ENCODE data around the gene DTD2. TPM values are rescaled to one million over a fixed set of nuclear protein-coding genes. Genes with fewer than 3 reads are reported as not detected.
"Not testable (repeated sequence)": the region's sequence is repeated elsewhere in the genome, so short reads cannot be mapped to it uniquely, and the experiment has no call there.

The DTD2 gene
- total and polyA plus RNA-seq, 12 donors, result 4.2 to 9.5 (median 6.4) TPM

DNA sequence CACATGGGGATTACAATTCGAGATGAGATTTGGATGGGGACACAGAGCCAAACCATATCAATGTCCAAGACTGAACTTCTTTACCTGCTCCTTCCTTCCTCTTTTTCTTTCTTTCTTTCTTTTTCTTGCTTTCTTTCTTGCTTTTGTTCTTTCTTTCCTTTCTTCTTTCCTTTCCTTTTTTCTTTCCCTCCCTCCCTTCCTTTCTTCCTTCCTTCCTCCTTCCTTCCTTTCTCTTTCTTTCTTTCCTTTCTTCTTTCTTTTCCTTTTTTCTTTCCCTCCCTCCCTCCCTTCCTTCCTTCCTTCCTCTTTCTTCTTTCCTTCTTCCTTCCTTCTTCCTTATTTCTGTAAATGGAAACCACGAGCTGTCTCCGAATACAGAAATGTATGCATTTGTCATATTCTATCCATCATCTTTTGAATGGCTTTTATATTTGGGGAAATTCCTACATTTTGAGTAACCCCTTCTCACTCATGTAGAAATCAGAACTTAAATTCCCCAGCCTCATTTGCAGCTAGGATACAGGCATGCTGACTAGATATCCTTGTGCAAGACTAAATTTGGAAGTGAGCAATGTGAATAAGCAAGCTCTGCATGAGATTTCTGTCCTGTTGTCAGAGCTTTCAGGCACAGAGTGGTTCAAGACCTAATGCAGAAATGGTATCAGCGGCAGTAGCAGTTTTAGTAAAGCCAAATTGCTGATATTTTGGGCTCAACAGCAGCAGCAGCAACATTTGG, 19.0 kb upstream of the DTD2 start:
- no peak overlapping the region for H3K4me3 ChIP-seq
- H3K9me3 ChIP-seq, result no peaks in the 10 kb centered on the region
- H3K36me3 ChIP-seq, result no peaks in the 10 kb centered on the region
- WGBS, 2 donors, result 82 to 85% methylated on average over 4 of the region's 4 CpGs
- H3K27ac ChIP-seq, result no peak overlapping the region
- DNase-seq (no peak), ATAC-seq (no peak)
- H3K4me1 ChIP-seq, result peaks cover 0 to 11% (median 7%) of the 10 kb centered on the region in 9 donors
- intact Hi-C loops (cut with DNase I), result no loop called here
- H3K27me3 ChIP-seq, result no peaks in the 10 kb centered on the region
- TF ChIP-seq, protein P1, sequence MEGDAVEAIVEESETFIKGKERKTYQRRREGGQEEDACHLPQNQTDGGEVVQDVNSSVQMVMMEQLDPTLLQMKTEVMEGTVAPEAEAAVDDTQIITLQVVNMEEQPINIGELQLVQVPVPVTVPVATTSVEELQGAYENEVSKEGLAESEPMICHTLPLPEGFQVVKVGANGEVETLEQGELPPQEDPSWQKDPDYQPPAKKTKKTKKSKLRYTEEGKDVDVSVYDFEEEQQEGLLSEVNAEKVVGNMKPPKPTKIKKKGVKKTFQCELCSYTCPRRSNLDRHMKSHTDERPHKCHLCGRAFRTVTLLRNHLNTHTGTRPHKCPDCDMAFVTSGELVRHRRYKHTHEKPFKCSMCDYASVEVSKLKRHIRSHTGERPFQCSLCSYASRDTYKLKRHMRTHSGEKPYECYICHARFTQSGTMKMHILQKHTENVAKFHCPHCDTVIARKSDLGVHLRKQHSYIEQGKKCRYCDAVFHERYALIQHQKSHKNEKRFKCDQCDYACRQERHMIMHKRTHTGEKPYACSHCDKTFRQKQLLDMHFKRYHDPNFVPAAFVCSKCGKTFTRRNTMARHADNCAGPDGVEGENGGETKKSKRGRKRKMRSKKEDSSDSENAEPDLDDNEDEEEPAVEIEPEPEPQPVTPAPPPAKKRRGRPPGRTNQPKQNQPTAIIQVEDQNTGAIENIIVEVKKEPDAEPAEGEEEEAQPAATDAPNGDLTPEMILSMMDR (IDR thresholded peaks at IDR 0.05), result no peak

DNA sequence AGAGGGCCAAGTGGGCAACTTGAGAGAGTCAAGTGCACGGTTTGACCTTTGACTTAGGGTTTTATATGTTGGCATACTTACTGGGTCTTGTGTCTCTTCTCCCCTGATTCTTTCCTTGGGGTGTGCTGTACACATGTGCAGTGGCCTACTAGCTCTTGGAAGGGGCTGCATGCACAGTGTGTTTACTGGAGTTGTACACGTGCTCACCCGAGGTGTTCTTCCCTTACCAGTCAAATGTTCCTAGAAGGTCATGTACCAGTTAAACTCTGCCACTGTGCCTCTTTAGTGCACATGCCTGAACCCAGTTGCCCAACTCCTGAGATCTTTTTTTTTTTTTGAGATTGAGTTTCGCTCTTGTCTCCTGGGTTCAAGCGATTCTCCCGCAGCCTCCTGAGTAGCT, 9.2 kb upstream of the DTD2 start:
- intact Hi-C loops (cut with DNase I), result no loop called here
- ATAC-seq, result no peak
- TF ChIP-seq, protein P1 (IDR thresholded peaks at IDR 0.05), result no peak

DNA sequence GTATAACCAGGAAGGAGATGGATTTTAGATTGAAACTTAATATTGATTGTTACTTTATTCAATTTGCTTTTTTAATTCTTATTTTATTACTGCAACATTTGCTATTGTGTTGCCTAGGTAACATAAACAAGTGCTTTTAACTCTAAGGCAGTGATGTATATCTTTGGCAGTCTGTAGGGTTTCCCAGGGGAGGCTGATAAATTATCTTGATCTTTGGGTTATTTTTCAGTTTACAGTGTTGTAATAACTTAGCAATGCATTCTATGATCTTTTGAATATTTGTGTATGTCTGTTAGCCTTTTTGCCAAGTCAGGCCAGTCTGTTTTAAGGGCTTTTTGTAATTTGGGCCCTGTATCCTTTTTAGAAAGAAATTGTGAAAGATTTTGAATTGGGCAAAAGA, 7.8 kb upstream of the DTD2 start:
- ATAC-seq (no peak), DNase-seq (no peak)
- Histone ChIP-seq H3K4me3 (no peak overlapping the region), H3K27me3 (no peaks in the 10 kb centered on the region), H3K27ac (no peak overlapping the region), H3K9me3 (no peaks in the 10 kb centered on the region), H3K36me3 (no peaks in the 10 kb centered on the region), H3K4me1 (no peaks in the 10 kb centered on the region)
- intact Hi-C loops (cut with DNase I), result no loop called here
- TF ChIP-seq, protein P1 (IDR thresholded peaks at IDR 0.05), result no peak

More for the DNA sequence above, 9.2 kb upstream of the DTD2 start:
- Histone ChIP-seq H3K27ac (no peak overlapping the region), H3K27me3 (no peaks in the 10 kb centered on the region), H3K4me1 (no peaks in the 10 kb centered on the region), H3K36me3 (no peaks in the 10 kb centered on the region), H3K9me3 (no peaks in the 10 kb centered on the region), H3K4me3 (no peak overlapping the region)
- 89% methylated on average over 6 of the region's 6 CpGs for WGBS, 2 donors
- DNase-seq, result no peak

DNA sequence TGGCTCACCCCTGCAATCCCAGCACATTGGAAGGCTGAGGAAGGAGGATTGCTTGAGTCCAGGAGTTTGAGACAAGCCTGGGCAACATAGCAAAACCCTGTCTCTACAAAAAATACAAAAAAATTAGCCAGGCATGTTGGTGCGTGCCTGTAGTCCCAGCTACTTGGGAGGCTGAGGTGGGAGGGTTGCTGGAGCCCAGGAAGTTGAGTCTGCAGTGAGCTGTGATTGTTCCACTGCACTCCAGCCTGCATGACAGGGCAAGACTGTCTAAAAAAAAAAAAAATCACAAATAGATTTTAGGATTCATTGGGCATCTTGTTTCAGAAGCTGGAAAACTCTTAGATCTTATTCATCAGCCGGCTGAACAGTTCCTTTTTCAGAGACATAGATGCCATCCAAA, 5.1 kb upstream of the DTD2 start:
- DNase-seq; H3K27me3 ChIP-seq; H3K4me3 ChIP-seq; H3K9me3 ChIP-seq; H3K27ac ChIP-seq; ATAC-seq; intact Hi-C loops (cut with DNase I); H3K36me3 ChIP-seq: not testable (repeated sequence)
- WGBS, 2 donors, result 85 to 91% methylated on average over 2 of the region's 2 CpGs
- peaks cover 0 to 12% (median 3%) of the 10 kb centered on the region in 9 donors for H3K4me1 ChIP-seq

DNA sequence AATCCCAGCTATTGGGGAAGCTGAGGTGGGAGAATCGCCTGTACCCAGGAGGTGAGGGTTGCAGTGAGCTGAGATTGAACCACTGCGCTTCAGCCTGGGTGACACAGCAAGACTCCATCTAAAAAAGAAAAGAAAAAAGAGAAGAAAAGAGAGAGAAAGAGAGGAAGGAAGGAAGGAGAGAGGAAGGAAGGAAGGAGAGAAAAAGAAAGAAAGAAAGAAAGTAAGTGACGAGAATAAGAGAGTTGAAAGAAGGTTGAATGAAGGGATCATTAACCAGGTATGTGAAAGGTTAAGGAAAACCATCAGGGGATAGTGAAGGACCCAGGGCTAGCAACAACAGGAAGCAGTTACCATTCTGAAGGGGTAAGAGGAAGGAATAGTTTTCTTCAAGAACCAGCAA, 4.2 kb upstream of the DTD2 start:
- no peak overlapping the region for H3K4me3 ChIP-seq
- ATAC-seq (no peak), DNase-seq (no peak)
- no peaks in the 10 kb centered on the region for H3K9me3 ChIP-seq
- WGBS, 2 donors, result 83 to 91% methylated on average over 3 of the region's 3 CpGs
- TF ChIP-seq, protein P1 (IDR thresholded peaks at IDR 0.05), result no peak
- H3K4me1 ChIP-seq, result peaks cover 0 to 14% (median 3%) of the 10 kb centered on the region in 9 donors
- no peaks in the 10 kb centered on the region for H3K27me3 ChIP-seq
- H3K36me3 ChIP-seq, result no peaks in the 10 kb centered on the region
- intact Hi-C loops (cut with DNase I), result no loop called here
- no peak overlapping the region for H3K27ac ChIP-seq

Measured in heart right ventricle (tissue), 16 donors.